Heart left ventricle (tissue), 13 donors: ENCODE results near the gene SLC47A1.
A peak's percentile ranks its signal among the peaks of the same experiment; 100 is the strongest.

Experiments
- CTCF ChIP-seq, 12 donors: fragments of 200-600 bp; sonication (generic) in 4 of 12; IDR thresholded peaks; one replicate each; pipeline versions ENCODE4 v1.5.0 to v1.8.0; 2018 to 2022; ENCODE audit warnings: antibody characterized with exemption in 12 of 12, mild to moderate bottlenecking in 5 of 12
- POLR2A ChIP-seq, 2 donors: fragments of 450-650 bp; IDR thresholded peaks; one replicate each; pipeline ENCODE4 v1.6.1; 2017; ENCODE audit warnings: antibody characterized with exemption in 2 of 2, mild to moderate bottlenecking in 2 of 2, moderate library complexity in 2 of 2
- donor health status: ischemic (EF 13 %, LVEDD 7.1; RV severe dilation, severe dysfunction).
- donor health status: DM: no; HTN: yes; CAD: no.
- donor health status: DM: no; HTN: no; CAD: no.
- donor health status: ischemic (EF 25% LVEDD 6.9; RV normal size, moderate dysfunction).
- donor health status: ischemic (EF 25% LVEDD 5.7; RV mildly dilated, moderate dysfunction).
- donor health status: ischemic (EF 35%, LVEDD 5.7; RV mildly dilated, moderate dysfunction).
- donor health status: nonischemic (EF 11% LVEDD 7.7; RV severe dilation, severe dysfunction).
- donor health status: DM: yes; HTN: yes; CAD: no.
- donor health status: PGD.
- donor health status: ischemic (EF 29% LVEDD 5.4; RV normal size, mild dysfunction).
- donor health status: nonischemic (EF 23%, LVEDD 6.1; RV moderate dilation, normal function).

- peak; percentile 82 to 97 (median 90) for TF ChIP-seq CTCF (IDR thresholded peaks at IDR 0.05)
- TF ChIP-seq POLR2A (IDR thresholded peaks at IDR 0.05): no peak
Measured at GRCh38 chr17:19513897-19514488, 19.7 kb upstream of the SLC47A1 start.
